Neural progenitor cell (in vitro differentiated cells): ENCODE measurements around the gene NDUFB2. TPM values are rescaled to one million over a fixed set of nuclear protein-coding genes. Genes with fewer than 3 reads are reported as not detected.
A peak's percentile ranks its signal among the peaks of the same experiment; 100 is the strongest.

ENCODE experiments used
- DNase-seq: peaks from one replicate; pipeline ENCODE4 v3.0.0-alpha.2; 2016; ENCODE audit warnings: low spot score
- H2AFZ ChIP-seq: fragments of 200-600 bp; sonication (generic); replicated peaks from 2 replicates; pipeline ENCODE4 v1.6.1; 2016; ENCODE audit warnings: antibody characterized with exemption
- H3F3A ChIP-seq: fragments of 200-600 bp; sonication (generic); 2 replicates; pipeline ENCODE4 v1.6.1; 2016; ENCODE audit warnings: antibody characterized with exemption, low read depth
- H3K27ac ChIP-seq: fragments of 200-600 bp; sonication (generic); 2 replicates; pipeline ENCODE4 v1.5.1; 2016; ENCODE audit warnings: mild to moderate bottlenecking
- H3K27me3 ChIP-seq: fragments of 200-600 bp; sonication (generic); 2 replicates; pipeline ENCODE4 v1.6.1; 2016; ENCODE audit warnings: mild to moderate bottlenecking, moderate library complexity
- H3K36me3 ChIP-seq: fragments of 200-600 bp; sonication (generic); 2 replicates; pipeline ENCODE4 v1.5.1; 2016
- H3K4me1 ChIP-seq: fragments of 200-600 bp; sonication (generic); 2 replicates; pipeline ENCODE4 v1.6.1; 2016; ENCODE audit warnings: mixed run types
- H3K4me2 ChIP-seq: fragments of 200-600 bp; sonication (generic); 2 replicates; pipeline ENCODE4 v1.6.1; 2016
- H3K4me3 ChIP-seq: fragments of 200-600 bp; sonication (generic); 2 replicates; pipeline ENCODE4 v1.5.1; 2016
- H3K79me2 ChIP-seq: fragments of 200-600 bp; sonication (generic); 2 replicates; pipeline ENCODE4 v1.6.1; 2016; ENCODE audit warnings: low read depth
- H3K9ac ChIP-seq: fragments of 200-600 bp; sonication (generic); 2 replicates; pipeline ENCODE4 v1.6.1; 2016
- H3K9me3 ChIP-seq: fragments of 200-600 bp; sonication (generic); 2 replicates; pipeline ENCODE4 v1.5.1; 2016; ENCODE audit warnings: low read depth
- H4K20me1 ChIP-seq: fragments of 200-600 bp; sonication (generic); 2 replicates; pipeline ENCODE4 v1.6.1; 2016; ENCODE audit warnings: low read depth
- H3K27ac Mint-ChIP-seq: 3 replicates; pipeline ENCODE4 v1.8.0; 2021; ENCODE audit warnings: mixed read lengths
- H3K27me3 Mint-ChIP-seq: 2 replicates; pipeline ENCODE4 v1.8.0; 2022; ENCODE audit warnings: low read depth, mild to moderate bottlenecking, inconsistent platforms, moderate library complexity, mixed read lengths; ENCODE audit not compliant: insufficient read depth
- H3K36me3 Mint-ChIP-seq: 3 replicates; pipeline ENCODE4 v1.8.0; 2021; ENCODE audit warnings: mixed read lengths
- H3K4me1 Mint-ChIP-seq: 3 replicates; pipeline ENCODE4 v1.8.0; 2021; ENCODE audit warnings: mixed read lengths
- H3K4me3 Mint-ChIP-seq: 3 replicates; pipeline ENCODE4 v1.8.0; 2021; ENCODE audit warnings: mild to moderate bottlenecking, moderate library complexity, mixed read lengths
- H3K9me3 Mint-ChIP-seq: 3 replicates; pipeline ENCODE4 v1.8.0; 2020; ENCODE audit warnings: mixed read lengths
- CTCF ChIP-seq: fragments of 200-600 bp; sonication (generic); IDR thresholded peaks from 2 replicates; pipeline ENCODE4 v1.5.1; 2017; ENCODE audit warnings: antibody characterized with exemption, mild to moderate bottlenecking
- EZH2 ChIP-seq: fragments of 200-600 bp; sonication (generic); IDR thresholded peaks from 2 replicates; pipeline ENCODE4 v1.6.1; 2017; ENCODE audit warnings: antibody characterized with exemption, mild to moderate bottlenecking, moderate library complexity
- EZH2phosphoT487 ChIP-seq: fragments of 200-600 bp; sonication (generic); IDR thresholded peaks from 2 replicates; pipeline ENCODE4 v1.6.1; 2017; ENCODE audit warnings: antibody characterized with exemption
- total RNA-seq: library from RNA; depleted of rRNA; stranded (reverse); fragments of >200 nt; gene quantifications from 2 replicates; pipeline ENCODE4 v1.2.3, GENCODE V29; 2015; ENCODE audit warnings: low replicate concordance

Gene NDUFB2
- total RNA-seq, 1 donor from 2014 or later = 241 TPM

DNA sequence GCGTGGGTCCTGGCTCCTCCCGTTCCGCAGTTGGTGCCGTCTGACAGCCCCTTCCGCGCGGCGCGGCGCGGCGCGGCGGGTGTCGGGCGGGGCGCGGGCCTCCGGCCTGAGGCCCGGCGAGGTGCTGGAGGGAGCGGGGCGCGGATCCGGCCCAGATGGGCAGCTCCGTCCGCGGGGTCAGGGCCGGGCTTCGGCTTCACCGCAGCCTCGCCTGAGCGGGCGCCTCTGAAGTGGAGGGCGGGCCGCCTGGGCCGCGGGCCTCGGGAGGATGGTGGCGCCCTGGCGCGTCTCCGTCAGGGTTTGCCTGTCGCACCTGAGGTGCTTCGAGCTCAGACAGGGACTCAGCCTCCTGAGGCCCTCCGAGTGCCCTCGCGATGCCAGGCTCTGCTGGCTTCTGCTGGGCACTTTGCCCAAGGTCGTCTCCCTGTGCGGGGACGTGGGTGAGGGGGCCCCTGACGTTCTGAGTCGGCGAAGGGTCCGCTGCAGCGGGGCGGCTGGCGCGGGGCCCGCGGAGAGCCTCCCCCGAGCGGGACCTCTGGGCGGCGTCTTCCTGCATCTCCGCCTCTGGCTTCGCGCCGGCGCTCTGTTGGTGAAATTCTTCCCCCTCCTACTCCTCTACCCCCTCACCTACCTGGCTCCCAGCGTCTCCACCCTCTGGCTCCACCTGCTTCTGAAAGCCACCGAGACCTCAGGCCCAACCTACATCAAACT, 23.3 kb upstream of the NDUFB2 start:
- H3K4me2 ChIP-seq = peak overlapping the region; percentile 95

DNA sequence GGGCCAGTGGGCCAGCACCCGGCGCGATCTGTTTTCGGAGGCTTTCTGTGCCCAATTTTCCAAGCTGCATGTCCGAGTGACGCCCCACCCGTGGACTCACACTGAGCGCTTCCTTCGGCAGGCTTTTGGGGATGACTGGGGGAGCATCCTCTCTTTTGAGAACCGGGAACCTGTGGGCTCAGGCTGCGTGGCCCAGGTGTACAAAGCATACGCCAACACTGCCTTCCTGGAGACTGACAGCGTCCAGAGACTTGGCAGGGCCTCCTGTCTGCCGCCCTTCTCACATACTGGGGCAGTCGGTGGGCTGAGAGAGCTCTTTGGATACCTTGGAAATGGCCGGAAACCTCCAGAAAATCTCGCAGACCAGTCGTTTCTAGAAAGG, 22.7 kb upstream of the NDUFB2 start:
- Histone ChIP-seq H3K9me3 (no peaks in the 10 kb centered on the region), H4K20me1 (no peaks in the 10 kb centered on the region), H3F3A (peaks cover 25% of the 10 kb centered on the region), H3K4me3 (peak overlapping the region; percentile 70), H3K79me2 (no peaks in the 10 kb centered on the region), H3K27me3 (peaks cover 29% of the 10 kb centered on the region), H3K9ac (no peak overlapping the region), H3K27ac (no peak overlapping the region), H2AFZ (peak overlapping the region; percentile 82), H3K4me2 (peak overlapping the region; percentile 95), H3K4me1 (peaks cover 6% of the 10 kb centered on the region), H3K36me3 (no peaks in the 10 kb centered on the region)
- Mint-ChIP-seq H3K27ac (no peak overlapping the region), H3K27me3 (peaks cover 20% of the 10 kb centered on the region), H3K4me1 (peaks cover 13% of the 10 kb centered on the region), H3K4me3 (peak overlapping the region; percentile 82), H3K9me3 (no peaks in the 10 kb centered on the region), H3K36me3 (peaks cover 2% of the 10 kb centered on the region)
- DNase-seq = no peak
- no peak for TF ChIP-seq EZH2
- no peak for TF ChIP-seq CTCF
- TF ChIP-seq EZH2phosphoT487 = no peak

More for the DNA sequence above, 23.3 kb upstream of the NDUFB2 start:
- TF ChIP-seq EZH2phosphoT487 (no peak), CTCF (no peak), EZH2 (peak; percentile 63)
- Mint-ChIP-seq H3K27me3 (peaks cover 20% of the 10 kb centered on the region), H3K4me3 (peak overlapping the region; percentile 82), H3K36me3 (peaks cover 2% of the 10 kb centered on the region), H3K27ac (no peak overlapping the region), H3K9me3 (no peaks in the 10 kb centered on the region), H3K4me1 (peaks cover 13% of the 10 kb centered on the region)
- H3K9me3 ChIP-seq = no peaks in the 10 kb centered on the region
- H3K36me3 ChIP-seq = no peaks in the 10 kb centered on the region
- no peaks in the 10 kb centered on the region for H4K20me1 ChIP-seq
- peaks cover 6% of the 10 kb centered on the region for H3K4me1 ChIP-seq
- H2AFZ ChIP-seq = peak overlapping the region; percentile 82
- H3F3A ChIP-seq = peaks cover 25% of the 10 kb centered on the region
- no peak overlapping the region for H3K27ac ChIP-seq
- H3K9ac ChIP-seq = no peak overlapping the region
- H3K27me3 ChIP-seq = peaks cover 29% of the 10 kb centered on the region
- peak overlapping the region; percentile 70 for H3K4me3 ChIP-seq
- H3K79me2 ChIP-seq = no peaks in the 10 kb centered on the region
- DNase-seq = peak; percentile 57

DNA sequence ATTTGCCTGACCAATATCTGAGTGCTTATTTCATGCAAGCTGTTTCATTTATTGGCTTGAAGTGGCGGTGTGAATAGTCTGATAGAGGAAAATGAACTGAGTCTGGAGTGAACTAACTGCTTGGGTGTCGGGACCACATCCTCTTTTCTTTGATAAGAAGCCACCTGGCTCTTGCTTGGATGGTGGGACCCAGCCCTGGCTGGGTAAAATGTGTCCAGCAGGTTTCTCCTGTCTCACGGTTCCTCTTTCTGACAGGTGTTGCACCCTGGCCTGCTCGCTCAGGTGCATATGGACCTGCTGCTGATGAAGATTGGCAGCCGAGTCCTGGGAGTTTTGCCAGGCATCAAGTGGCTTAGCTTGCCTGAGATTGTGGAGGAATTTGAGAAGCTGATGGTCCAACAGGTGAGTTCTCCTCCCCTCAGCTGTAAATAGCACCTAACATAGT, 22.1 kb upstream of the NDUFB2 start:
- H3K4me1 ChIP-seq = peaks cover 6% of the 10 kb centered on the region
- H3K4me2 ChIP-seq = no peak overlapping the region
- peaks cover 25% of the 10 kb centered on the region for H3F3A ChIP-seq
- Mint-ChIP-seq H3K4me1 (peaks cover 13% of the 10 kb centered on the region), H3K9me3 (no peaks in the 10 kb centered on the region), H3K27ac (no peak overlapping the region), H3K4me3 (peak overlapping the region; percentile 82), H3K36me3 (peaks cover 2% of the 10 kb centered on the region), H3K27me3 (peaks cover 20% of the 10 kb centered on the region)
- no peaks in the 10 kb centered on the region for H3K79me2 ChIP-seq
- DNase-seq = no peak
- no peak for TF ChIP-seq EZH2
- TF ChIP-seq CTCF = no peak
- no peak for TF ChIP-seq EZH2phosphoT487
- peaks cover 29% of the 10 kb centered on the region for H3K27me3 ChIP-seq
- no peak overlapping the region for H3K9ac ChIP-seq
- H3K36me3 ChIP-seq = no peaks in the 10 kb centered on the region
- no peaks in the 10 kb centered on the region for H3K9me3 ChIP-seq
- no peak overlapping the region for H3K4me3 ChIP-seq
- no peaks in the 10 kb centered on the region for H4K20me1 ChIP-seq
- no peak overlapping the region for H3K27ac ChIP-seq
- H2AFZ ChIP-seq = no peak overlapping the region
